AG09309 (cell line): ENCODE results near the gene TTLL12.

ENCODE experiments used
- DNase-seq: peaks from one replicate; pipeline ENCODE4 v3.0.0-alpha.2; 2010; ENCODE audit warnings: low read depth
- H3K4me3 ChIP-seq: 2 replicates; pipeline ENCODE4 v1.5.1; 2011; ENCODE audit warnings: mild to moderate bottlenecking, low read depth, low read length, moderate library complexity; ENCODE audit not compliant: control insufficient read depth
- TF ChIP-seq, protein P1 (sequence below): IDR thresholded peaks from 2 replicates; pipeline ENCODE4 v1.5.1; 2011; ENCODE audit warnings: mild to moderate bottlenecking, low read depth, low read length, inconsistent platforms; ENCODE audit not compliant: insufficient read depth, control insufficient read depth; ENCODE audit errors: missing control alignments

The TTLL12 gene

DNA sequence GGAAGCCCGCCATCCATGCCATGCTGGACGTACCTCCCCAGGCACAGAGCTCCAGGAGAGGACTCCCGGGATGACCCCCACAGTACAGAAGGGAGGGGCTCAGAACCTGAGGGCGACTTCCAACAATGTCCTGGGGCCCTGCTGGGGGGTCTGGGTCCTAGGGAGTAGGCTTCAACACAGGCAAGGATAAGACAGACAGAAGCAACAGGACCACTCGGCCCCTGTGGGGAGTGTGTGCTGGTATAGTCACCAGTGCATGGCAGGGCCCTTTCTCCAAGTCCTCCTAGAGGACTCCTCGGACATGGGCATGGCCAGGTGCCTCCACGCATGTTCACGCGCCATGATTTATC lies 16.8 kb downstream of the TTLL12 start:
- TF ChIP-seq, protein P1, sequence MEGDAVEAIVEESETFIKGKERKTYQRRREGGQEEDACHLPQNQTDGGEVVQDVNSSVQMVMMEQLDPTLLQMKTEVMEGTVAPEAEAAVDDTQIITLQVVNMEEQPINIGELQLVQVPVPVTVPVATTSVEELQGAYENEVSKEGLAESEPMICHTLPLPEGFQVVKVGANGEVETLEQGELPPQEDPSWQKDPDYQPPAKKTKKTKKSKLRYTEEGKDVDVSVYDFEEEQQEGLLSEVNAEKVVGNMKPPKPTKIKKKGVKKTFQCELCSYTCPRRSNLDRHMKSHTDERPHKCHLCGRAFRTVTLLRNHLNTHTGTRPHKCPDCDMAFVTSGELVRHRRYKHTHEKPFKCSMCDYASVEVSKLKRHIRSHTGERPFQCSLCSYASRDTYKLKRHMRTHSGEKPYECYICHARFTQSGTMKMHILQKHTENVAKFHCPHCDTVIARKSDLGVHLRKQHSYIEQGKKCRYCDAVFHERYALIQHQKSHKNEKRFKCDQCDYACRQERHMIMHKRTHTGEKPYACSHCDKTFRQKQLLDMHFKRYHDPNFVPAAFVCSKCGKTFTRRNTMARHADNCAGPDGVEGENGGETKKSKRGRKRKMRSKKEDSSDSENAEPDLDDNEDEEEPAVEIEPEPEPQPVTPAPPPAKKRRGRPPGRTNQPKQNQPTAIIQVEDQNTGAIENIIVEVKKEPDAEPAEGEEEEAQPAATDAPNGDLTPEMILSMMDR: no peak
- DNase-seq: no peak
- no peak overlapping the region for H3K4me3 ChIP-seq

DNA sequence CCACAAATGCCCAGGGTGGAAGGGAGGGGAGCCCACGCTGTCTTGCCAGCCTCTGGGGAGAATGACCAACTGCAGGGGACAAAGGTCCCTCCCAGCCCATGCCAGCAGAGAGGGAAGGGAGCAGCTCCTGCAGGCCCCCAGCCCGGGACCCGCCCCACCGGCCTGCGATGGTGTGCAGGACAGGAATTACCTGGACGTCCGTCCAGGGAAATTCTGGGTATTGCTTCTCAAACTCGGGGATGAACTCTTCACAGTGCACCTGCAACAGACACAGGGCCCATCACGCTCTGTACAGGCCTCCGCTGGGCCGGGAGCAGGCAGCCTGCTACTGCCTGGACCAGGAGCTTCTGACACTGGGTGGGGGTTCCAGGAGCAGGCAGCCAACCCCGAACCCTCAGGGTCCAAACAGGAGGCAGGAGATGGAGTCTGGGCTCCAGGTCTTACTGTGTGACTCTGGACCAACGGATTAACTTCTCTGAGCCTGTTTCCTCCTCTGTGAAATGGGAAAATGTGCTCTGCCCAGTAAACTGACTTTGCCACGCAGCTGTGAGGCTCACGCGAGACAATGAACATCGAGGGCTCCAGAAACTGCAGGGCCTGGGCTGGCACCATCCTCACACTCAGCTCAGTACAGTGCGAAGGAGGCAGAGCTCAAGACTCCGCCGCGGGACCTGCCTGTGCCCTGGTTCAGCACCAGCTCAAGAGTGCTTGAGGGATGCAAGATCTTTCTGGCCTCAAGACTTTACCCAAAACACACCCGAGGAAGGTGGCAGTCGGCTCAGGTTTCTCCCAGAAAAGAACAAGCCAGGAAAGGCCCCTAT lies 17.4 kb downstream of the TTLL12 start:
- TF ChIP-seq, protein P1: no peak
- H3K4me3 ChIP-seq: no peak overlapping the region
- no peak for DNase-seq

DNA sequence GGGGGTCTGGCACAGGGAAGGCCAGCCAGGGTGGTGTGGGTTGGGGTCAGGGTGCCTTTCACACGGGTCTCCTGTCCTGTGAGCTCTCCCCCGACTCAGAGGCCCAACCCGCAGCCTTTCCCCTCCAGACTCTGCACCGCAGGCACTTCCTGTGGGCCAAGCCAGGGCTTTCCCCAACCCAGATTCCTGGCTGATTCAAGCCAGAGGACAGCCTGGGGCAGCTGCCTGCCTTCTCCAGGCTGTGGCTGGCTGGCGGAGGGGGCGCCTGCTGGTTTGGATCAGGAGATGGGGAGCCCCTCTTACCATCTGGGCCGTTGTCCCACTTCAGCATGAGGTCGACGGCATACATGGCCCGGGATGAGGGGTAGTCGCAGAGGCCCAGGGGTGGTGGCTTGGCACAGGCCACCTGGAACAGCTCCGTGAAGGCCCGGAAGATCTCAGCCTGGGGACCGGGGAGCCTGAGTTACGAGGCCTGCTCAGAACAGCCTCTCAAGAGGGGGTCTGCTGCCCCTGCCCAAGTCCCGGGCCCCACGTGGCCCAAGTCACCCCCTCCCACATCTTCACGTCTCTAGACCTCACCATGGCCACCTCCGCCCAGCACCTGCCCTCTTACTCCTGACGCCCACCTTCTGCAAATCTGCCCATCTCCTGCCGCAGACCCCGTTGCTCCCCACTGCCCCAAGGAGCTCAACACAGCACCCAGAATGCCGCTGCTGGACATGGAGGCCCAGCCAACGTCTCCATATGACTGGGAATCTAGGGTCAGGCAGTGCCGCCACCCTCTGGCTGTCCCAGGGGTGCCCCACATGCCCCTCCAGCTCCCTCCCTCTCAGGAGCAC lies 18.2 kb downstream of the TTLL12 start:
- no peak overlapping the region for H3K4me3 ChIP-seq
- DNase-seq: no peak
- TF ChIP-seq, protein P1: no peak

DNA sequence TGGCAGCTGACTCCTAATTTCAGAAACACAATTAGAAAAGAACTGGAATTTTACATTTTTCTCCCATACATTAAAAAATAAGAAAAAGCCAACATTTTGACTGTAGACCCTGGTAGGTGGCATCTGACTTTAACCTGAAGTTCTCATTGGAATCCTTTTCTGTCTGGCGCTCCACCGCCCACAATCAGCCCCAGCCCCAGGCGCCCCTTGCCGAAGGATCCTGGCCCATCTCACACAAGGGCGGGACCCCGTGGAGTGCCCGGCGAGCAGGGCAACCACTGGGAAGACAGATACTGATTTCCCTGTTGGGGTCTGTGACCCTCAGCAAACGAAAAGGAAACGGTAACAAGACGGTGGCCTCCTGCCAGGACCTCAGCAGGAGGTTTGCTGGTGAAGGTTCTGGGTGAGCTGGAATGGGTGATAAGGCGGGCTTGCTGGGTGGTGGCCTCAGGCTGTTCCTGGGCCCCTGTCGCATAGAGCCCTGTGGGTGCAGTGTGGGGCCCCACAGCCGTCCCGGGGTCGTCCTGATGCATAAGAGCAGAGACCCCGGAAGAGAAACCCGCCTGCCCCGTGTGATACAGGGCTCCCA lies 19.8 kb downstream of the TTLL12 start:
- no peak overlapping the region for H3K4me3 ChIP-seq
- TF ChIP-seq, protein P1: no peak
- DNase-seq: no peak

DNA sequence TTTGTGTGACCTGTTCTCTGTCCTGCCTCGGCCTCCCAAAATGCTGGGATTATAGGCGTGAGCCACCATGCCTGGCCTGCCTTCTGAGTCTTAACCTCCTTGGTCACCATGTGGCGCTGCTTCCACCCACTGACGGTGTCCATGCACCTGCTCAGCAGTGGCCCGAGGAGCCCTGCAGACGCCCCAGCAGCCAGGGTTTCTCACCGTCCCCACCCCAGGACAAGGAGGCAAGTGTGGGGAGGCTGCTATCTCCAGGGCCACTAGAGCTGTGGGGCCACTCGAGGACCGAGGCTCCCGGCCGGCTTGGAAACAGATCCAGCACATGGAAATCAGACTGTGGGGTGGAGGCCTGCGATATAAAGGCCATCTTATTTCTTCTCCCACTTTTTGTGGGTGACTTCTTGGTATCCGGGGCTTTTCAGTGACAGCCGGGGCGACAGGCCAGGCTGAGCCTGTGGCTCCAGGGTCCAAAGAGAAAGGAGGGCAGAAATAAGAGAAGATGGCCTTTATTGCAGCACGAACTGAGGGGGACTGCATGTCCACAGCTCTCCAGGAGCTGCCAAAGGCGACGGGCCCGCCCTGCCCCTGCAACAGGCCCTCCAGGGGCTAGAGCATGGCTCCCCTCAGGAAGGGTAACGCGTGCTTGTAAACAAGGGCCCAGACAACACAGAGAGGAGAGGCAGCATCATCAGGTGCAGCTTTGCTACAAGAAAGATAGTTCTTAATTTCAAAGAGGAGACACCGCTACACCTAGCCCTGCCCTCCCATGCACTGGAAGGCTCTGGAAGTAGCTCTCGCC lies 20.6 kb downstream of the TTLL12 start:
- DNase-seq: no peak
- TF ChIP-seq, protein P1: no peak
- H3K4me3 ChIP-seq: no peak overlapping the region

DNA sequence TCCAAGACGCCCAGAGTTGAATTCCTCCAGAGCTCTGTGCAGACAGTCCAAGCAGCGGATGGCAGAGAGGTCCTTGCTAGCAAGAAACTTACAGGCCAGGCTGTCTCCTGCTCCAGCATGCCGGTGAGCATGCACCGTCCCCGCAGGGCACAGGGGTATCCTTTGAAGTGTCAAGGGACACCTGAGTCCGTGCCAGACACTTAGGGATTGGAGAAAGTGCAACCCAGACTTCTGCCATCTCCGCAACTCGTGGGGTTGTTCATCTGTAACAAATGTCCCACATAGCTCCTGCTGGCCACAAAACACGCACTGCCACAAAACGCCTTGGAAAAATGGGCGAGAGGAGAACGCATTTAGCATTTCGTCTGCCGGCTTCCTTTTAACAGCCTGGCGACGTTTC lies 22.3 kb downstream of the TTLL12 start:
- H3K4me3 ChIP-seq: no peak overlapping the region
- no peak for DNase-seq
- TF ChIP-seq, protein P1: no peak
